Duodenal mucosa (tissue), 2 donors: ENCODE data around the gene CCDC43.
"Not testable (repeated sequence)": the region's sequence is repeated elsewhere in the genome, so short reads cannot be mapped to it uniquely, and the experiment has no call there.

Experiments used
- H3K27ac ChIP-seq: one replicate; pipeline ENCODE4 v1.7.0; 2013; ENCODE audit warnings: low read depth, low read length
- H3K27me3 ChIP-seq, 2 donors: one replicate each; pipeline ENCODE4 v1.7.0; 2013; ENCODE audit warnings: low read length in 2 of 2, control low read depth in 1 of 2; ENCODE audit not compliant: insufficient read depth in 2 of 2, control insufficient read depth in 1 of 2
- H3K36me3 ChIP-seq, 2 donors: one replicate each; pipeline ENCODE4 v1.7.0; 2013; ENCODE audit warnings: low read length in 2 of 2, control low read depth in 1 of 2; ENCODE audit not compliant: insufficient read depth in 2 of 2, control insufficient read depth in 1 of 2
- H3K4me1 ChIP-seq, 2 donors: one replicate each; pipeline ENCODE4 v1.7.0; 2013; ENCODE audit warnings: low read length in 2 of 2, control low read depth in 1 of 2; ENCODE audit not compliant: insufficient read depth in 2 of 2, control insufficient read depth in 1 of 2
- H3K4me3 ChIP-seq, 2 donors: one replicate each; pipeline ENCODE4 v1.7.0; 2013; ENCODE audit warnings: low read length in 2 of 2, low read depth in 1 of 2
- H3K9ac ChIP-seq, 2 donors: one replicate each; pipeline ENCODE4 v1.7.0; 2013; ENCODE audit warnings: low read length in 2 of 2, low read depth in 1 of 2
- H3K9me3 ChIP-seq, 2 donors: one replicate each; pipeline ENCODE4 v1.7.0; 2013; ENCODE audit warnings: low read length in 2 of 2, control low read depth in 1 of 2; ENCODE audit not compliant: control insufficient read depth in 1 of 2

The CCDC43 gene

GRCh38 chr17:44707755-44708400 is 18.3 kb upstream of the CCDC43 start:
- H3K27ac ChIP-seq = no peak overlapping the region
- no peaks in the 10 kb centered on the region for H3K9me3 ChIP-seq
- H3K4me1 ChIP-seq = peaks cover 7 to 17% of the 10 kb centered on the region in 2 donors
- no peaks in the 10 kb centered on the region for H3K36me3 ChIP-seq
- H3K4me3 ChIP-seq = peak overlapping the region; percentile 97 to 99
- H3K9ac ChIP-seq = peak overlapping the region; percentile 75 to 80
- no peaks in the 10 kb centered on the region for H3K27me3 ChIP-seq

DNA sequence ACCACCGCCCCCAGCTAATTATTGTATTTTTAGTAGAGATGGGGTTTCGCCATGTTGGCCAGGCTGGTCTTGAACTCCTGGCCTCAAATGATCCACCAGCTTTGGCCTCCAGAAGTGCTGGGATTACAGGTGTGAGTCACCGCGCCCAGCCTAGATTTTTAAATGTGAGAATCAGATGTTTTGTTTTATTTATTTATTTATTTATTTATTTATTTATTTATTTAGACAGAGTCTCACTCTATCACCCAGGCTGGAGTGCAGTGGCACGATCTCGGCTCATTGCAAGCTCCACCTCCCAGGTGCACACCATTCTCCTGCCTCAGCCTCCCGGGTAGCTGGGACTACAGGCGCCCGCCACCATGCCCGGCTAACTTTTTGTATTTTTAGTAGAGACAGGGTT is 10.7 kb upstream of the CCDC43 start:
- H3K9me3 ChIP-seq, H3K9ac ChIP-seq, H3K36me3 ChIP-seq, H3K27me3 ChIP-seq, H3K4me1 ChIP-seq, H3K27ac ChIP-seq, H3K4me3 ChIP-seq: not testable (repeated sequence)

GRCh38 chr17:44693609-44694008 is 4.0 kb upstream of the CCDC43 start:
- Histone ChIP-seq H3K27ac (no peak overlapping the region), H3K27me3 (no peaks in the 10 kb centered on the region), H3K4me1 (peaks cover 4 to 12% of the 10 kb centered on the region in 2 donors), H3K9ac (no peak overlapping the region), H3K36me3 (no peaks in the 10 kb centered on the region), H3K4me3 (no peak overlapping the region), H3K9me3 (no peaks in the 10 kb centered on the region)

DNA sequence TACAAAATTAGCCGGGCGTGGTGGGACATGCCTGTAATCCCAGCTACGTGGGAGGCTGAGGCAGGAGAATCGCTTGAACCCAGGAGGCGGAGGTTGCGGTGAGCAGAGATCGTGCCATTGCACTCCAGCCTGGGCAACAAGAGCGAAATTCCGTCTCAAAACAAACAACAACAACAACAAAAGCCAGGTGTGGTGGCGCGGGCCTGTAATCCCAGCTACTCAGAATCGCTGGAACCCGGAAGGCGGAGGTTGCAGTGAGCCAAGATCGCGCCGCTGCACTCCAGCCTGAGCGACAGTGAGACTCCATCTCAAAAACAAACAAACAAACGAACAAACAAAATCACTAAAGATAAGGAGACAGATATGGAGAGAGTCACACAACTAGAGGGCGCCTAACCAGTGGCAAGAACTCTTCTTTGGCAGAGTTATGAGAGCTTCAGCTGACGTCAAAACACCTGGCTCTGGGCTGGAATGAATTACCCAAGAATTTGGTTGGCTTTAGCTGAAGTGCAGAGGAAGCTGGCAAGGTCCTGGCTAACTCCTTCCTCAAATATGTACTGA is 1.2 kb upstream of the CCDC43 start:
- H3K27ac ChIP-seq, H3K36me3 ChIP-seq, H3K9me3 ChIP-seq, H3K27me3 ChIP-seq, H3K9ac ChIP-seq, H3K4me3 ChIP-seq: not testable (repeated sequence)
- H3K4me1 ChIP-seq = peaks cover 7 to 14% of the 10 kb centered on the region in 2 donors

GRCh38 chr17:44688675-44689476 is 700 bp downstream of the CCDC43 start:
- H3K27ac ChIP-seq = no peak overlapping the region
- no peaks in the 10 kb centered on the region for H3K9me3 ChIP-seq

DNA sequence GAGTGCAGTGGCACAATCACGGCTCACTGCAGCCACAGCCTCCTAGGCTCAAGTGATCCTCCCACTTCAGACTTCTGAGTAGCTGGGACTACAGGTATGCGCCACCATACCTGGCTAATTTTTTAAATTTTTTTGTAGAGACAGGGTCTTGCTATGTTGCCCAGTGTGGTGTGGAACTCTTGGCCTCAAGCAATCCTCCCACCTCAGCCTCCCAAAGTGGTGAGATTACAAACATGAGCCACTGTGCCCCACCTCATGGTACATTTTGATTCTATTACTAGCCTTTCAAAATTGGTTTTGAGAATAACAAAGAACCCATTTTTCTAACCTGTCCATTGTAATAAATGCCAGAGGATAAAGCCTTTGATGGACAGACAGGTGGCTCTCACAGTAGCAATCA is 1.4 kb downstream of the CCDC43 start:
- H3K9ac ChIP-seq = no peak overlapping the region
- peak overlapping the region in 1 of 2 donors; percentile 94 for H3K4me3 ChIP-seq
- no peak overlapping the region for H3K27ac ChIP-seq

More at GRCh38 chr17:44688675-44689476, 700 bp downstream of the CCDC43 start:
- Histone ChIP-seq H3K36me3 (peaks cover 0 to 4% of the 10 kb centered on the region in 2 donors), H3K9ac (peak overlapping the region; percentile 88 to 92), H3K4me3 (peak overlapping the region; percentile 94 to 97), H3K4me1 (peaks cover 7 to 14% of the 10 kb centered on the region in 2 donors), H3K27me3 (no peaks in the 10 kb centered on the region)

DNA sequence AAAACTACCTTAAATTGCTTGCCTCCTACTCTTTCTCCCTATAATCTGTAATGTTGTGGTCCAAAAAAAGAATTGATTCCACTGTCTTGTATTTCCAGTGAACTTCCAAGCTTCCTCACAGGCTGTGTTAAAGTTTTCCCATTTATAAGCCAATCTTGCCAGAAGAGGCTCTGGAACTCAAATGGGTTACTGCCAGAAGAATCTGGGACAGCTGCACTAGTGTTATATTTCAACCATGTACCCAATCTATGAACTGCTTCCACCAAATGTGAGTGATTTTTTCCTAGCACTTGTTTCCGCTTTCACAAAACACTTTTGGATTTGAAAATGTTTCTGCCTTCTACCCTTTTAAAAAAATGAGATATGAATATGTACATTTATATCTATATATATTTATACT is 1.8 kb downstream of the CCDC43 start:
- H3K4me3 ChIP-seq = no peak overlapping the region
- no peaks in the 10 kb centered on the region for H3K9me3 ChIP-seq
- peaks cover 7 to 14% of the 10 kb centered on the region in 2 donors for H3K4me1 ChIP-seq
- peaks cover 0 to 15% of the 10 kb centered on the region in 2 donors for H3K36me3 ChIP-seq
- H3K27me3 ChIP-seq = no peaks in the 10 kb centered on the region
- H3K9ac ChIP-seq = no peak overlapping the region
- H3K27ac ChIP-seq = no peak overlapping the region

More for the DNA sequence above, 1.4 kb downstream of the CCDC43 start:
- H3K4me1 ChIP-seq = peaks cover 7 to 14% of the 10 kb centered on the region in 2 donors
- no peaks in the 10 kb centered on the region for H3K27me3 ChIP-seq
- no peaks in the 10 kb centered on the region for H3K9me3 ChIP-seq
- peaks cover 0 to 11% of the 10 kb centered on the region in 2 donors for H3K36me3 ChIP-seq

DNA sequence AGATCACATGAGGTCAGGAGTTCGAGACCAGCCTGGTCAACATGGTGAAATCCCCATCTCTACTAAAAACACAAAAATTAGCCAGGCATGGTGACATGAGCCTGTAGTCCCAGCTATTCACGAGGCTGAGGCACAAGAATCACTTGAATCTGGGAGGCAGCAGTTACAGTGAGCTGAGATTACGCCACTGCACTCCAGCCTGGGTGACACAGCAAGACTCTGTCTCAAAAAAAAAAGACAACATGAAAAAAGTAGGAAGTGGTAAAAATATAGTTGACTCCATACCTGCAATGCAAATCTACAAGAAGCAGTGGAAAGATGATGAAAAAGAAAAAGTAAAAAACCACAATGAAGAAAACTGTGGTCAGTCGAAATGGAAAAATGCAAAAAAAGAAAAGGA is 6.3 kb downstream of the CCDC43 start:
- H3K9me3 ChIP-seq, H3K27me3 ChIP-seq, H3K27ac ChIP-seq, H3K9ac ChIP-seq, H3K4me3 ChIP-seq, H3K4me1 ChIP-seq: not testable (repeated sequence)
- peaks cover 11 to 44% of the 10 kb centered on the region in 2 donors for H3K36me3 ChIP-seq

- Histone ChIP-seq H3K36me3 (peaks cover 11 to 29% of the 10 kb centered on the region in 2 donors), H3K9ac (no peak overlapping the region), H3K4me3 (no peak overlapping the region), H3K9me3 (no peaks in the 10 kb centered on the region), H3K4me1 (no peaks in the 10 kb centered on the region), H3K27me3 (no peaks in the 10 kb centered on the region), H3K27ac (no peak overlapping the region)
These were observed 12.4 kb downstream of the CCDC43 start for GRCh38 chr17:44677136-44677535.

DNA sequence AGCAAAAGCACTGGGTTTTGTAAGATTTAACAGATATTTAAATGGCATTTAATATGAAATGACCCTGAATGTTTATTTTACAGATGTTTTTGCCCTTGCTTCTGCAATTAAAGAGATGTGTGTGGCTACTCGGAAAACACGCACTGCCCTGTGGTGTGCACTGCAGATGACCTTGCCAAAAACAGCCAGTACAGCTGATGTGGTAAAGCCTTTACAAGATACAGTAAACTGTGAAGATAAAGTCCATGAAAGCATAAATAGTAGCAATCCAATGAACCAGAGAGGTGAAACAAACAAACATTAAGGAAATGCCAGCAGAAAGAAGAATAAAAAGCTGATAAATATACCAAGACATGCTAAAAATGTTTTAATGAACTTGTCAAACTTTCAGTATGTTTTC is 15.7 kb downstream of the CCDC43 start:
- no peaks in the 10 kb centered on the region for H3K4me1 ChIP-seq
- H3K27ac ChIP-seq = no peak overlapping the region
- H3K27me3 ChIP-seq = no peaks in the 10 kb centered on the region
- no peak overlapping the region for H3K9ac ChIP-seq
- H3K36me3 ChIP-seq = peaks cover 6 to 9% of the 10 kb centered on the region in 2 donors
- H3K9me3 ChIP-seq = no peaks in the 10 kb centered on the region
- no peak overlapping the region for H3K4me3 ChIP-seq
